Body of pancreas (tissue), 4 donors: ENCODE measurements around the gene RPTOR.

Experiments used
- CTCF ChIP-seq, 7 experiments: fragments of 450-650 bp in 4 of 7; fragments of 200-600 bp in 3 of 7; sonication (generic) in 3 of 7; IDR thresholded peaks; one replicate each; pipeline ENCODE4 v1.5.1; 2016 to 2019; ENCODE audit warnings: antibody characterized with exemption in 7 of 7
- POLR2A ChIP-seq, 3 donors: fragments of 450-650 bp; IDR thresholded peaks; one replicate each; pipeline ENCODE4 v1.6.1; 2016; ENCODE audit warnings: antibody characterized with exemption in 3 of 3, mild to moderate bottlenecking in 2 of 3

DNA sequence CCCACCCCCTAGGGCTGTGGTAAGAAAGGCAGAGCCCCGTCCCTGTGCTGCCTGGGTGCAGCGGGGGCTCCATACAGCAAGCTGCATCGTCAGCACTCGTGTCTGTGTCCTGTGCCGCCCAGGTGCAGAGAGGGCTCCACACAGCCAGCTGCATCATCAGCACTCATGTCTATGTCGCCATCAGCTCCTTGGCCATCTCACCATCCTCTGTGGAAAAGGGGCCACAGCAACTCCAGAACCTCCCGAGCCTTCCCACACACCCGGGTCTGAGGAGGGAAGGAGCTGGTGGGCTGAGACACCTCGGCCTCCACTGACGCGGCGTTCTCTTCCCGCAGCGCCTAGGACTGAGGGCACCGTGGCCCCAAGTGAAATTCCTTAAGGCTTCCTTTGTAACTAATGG is 374.1 kb downstream of the RPTOR start:
- TF ChIP-seq POLR2A (IDR thresholded peaks at IDR 0.05) (no peak), CTCF (IDR thresholded peaks at IDR 0.05) (no peak)
